ENCODE results near the gene ZNF699. TPM values are rescaled to one million over a fixed set of nuclear protein-coding genes. Genes with fewer than 3 reads are reported as not detected.
"Not testable (repeated sequence)": the region's sequence is repeated elsewhere in the genome, so short reads cannot be mapped to it uniquely, and the experiment has no call there.

ZNF699 gene
- polyA plus RNA-seq: 10 to 100 TPM in 2 of 3 donors, 1 to 10 TPM in 1; 8.1 to 11.0 (median 10.9) TPM

- Mint-ChIP-seq H3K4me3 (peak within 1 kb of the TSS; percentile 91 to 96 (median 94)), H3K27ac (peak within 1 kb of the TSS; percentile 94 to 97 (median 96)), H3K9me3 (peaks cover 0 to 4% (median 0%) of the 10 kb centered on the region in 6 donors), H3K27me3 (ENCODE audit: low read depth in 3 of 3) (peaks cover 6 to 19% (median 17%) of the 10 kb centered on the region in 3 donors), H3K4me1 (peaks cover 36 to 47% of the 10 kb centered on the region in 2 donors), H3K36me3 (peaks cover 7 to 9% (median 8%) of the 10 kb centered on the region in 3 donors)
- DNase-seq: peak; percentile 98
These were observed at the start of gene ZNF699 for GRCh38 chr19:9309139-9309973. Gene ZNF699 (minus strand): TSS chr19:9309838. CDS start chr19:9305119, 4,719 bp downstream.

DNA sequence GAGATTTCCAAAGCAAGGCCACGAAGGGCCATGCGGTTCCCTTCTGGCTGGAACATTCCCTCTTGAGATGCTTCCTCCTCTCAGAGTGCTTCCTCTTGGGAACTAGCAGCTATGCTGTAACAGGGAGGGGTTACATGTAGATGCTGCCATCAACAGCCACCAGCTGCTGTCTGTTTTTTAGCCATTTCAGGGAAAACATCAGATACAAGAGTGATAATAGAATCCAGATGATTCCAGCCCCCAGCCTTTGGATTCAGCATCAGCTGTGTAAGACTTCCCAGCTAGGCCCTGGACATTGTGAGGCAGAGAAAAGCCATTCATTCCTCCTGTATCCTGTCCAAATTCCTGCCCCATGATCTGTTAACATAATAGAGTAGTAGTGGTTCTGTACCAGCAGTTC is 45.0 kb upstream of the ZNF699 start:
- Mint-ChIP-seq H3K4me1 (no peaks in the 10 kb centered on the region), H3K27ac (no peak overlapping the region), H3K4me3 (no peak overlapping the region), H3K36me3 (peaks cover 27 to 45% (median 29%) of the 10 kb centered on the region in 3 donors), H3K27me3 (ENCODE audit: low read depth in 3 of 3) (peaks cover 0 to 4% (median 0%) of the 10 kb centered on the region in 3 donors), H3K9me3 (peaks cover 25 to 82% (median 73%) of the 10 kb centered on the region in 6 donors)
- no peak for DNase-seq

DNA sequence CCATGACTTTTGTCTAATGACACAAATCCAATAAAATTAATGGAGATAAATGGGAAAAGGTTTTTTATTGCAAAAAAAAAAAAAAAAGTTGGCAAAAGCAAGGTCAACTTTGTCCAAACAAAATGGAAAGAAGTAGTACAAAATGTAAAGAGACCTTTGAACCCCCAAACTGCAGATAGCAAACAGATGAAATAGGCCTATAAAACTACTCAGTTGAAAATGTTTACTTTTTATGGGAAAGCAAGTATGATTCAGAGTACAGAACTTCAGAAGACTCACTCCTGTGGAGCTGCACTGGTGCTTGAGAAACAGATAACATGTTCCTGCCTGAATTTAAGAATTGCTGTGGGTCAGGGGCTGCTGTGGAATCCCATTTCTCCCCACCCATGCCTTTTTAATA is 43.4 kb upstream of the ZNF699 start:
- H3K4me3 Mint-ChIP-seq: no peak overlapping the region
- DNase-seq: no peak
- H3K27ac Mint-ChIP-seq: no peak overlapping the region
- peaks cover 33 to 52% (median 40%) of the 10 kb centered on the region in 3 donors for H3K36me3 Mint-ChIP-seq
- H3K27me3 Mint-ChIP-seq (ENCODE audit: low read depth in 3 of 3): peaks cover 0 to 4% (median 0%) of the 10 kb centered on the region in 3 donors
- H3K9me3 Mint-ChIP-seq: peaks cover 37 to 87% (median 77%) of the 10 kb centered on the region in 6 donors
- H3K4me1 Mint-ChIP-seq: no peaks in the 10 kb centered on the region

DNA sequence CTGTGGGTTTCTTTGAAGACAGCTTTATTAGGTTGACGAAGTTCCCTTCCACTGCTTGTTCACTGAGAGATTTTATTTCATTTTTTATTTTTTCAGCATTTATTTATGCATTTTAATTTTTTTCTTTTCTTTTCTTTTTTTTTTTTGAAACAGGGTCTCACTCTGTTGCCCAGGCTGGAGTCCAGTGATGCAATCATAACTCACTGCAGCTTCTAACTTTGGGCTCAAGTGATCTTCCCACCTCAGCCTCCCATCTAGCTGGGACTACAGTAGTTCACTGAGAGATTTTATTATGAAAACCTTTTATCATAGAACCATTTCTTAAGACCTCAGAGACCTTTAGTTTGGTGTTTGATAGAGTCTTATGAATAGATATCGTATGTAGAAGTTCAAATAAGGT is 42.9 kb upstream of the ZNF699 start:
- Mint-ChIP-seq H3K4me1 (no peaks in the 10 kb centered on the region), H3K9me3 (peaks cover 36 to 87% (median 76%) of the 10 kb centered on the region in 6 donors), H3K4me3 (no peak overlapping the region), H3K36me3 (peaks cover 28 to 47% (median 37%) of the 10 kb centered on the region in 3 donors), H3K27me3 (ENCODE audit: low read depth in 3 of 3) (peaks cover 0 to 2% (median 0%) of the 10 kb centered on the region in 3 donors), H3K27ac (no peak overlapping the region)
- no peak for DNase-seq

DNA sequence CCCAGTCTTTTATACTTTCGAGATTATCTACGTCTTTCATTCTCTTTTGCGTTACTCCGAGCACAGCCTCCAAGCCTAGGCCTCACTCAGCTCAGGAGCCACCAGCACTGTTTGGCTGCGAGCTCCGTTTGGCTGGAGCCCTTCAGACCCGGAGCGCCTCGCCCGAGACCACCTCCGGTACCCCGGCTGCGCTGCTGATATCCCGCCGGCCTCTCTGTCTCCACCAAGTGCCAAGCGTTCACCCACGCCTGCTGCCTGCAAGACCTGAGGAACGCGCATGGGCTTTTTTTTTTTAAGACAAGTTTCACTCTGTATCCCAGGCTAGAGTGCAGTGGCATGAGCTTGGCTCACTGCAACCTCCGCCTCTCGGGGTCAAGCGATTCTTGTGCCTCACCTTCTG is 39.0 kb upstream of the ZNF699 start:
- Mint-ChIP-seq H3K4me1 (no peaks in the 10 kb centered on the region), H3K4me3 (no peak overlapping the region), H3K36me3 (peaks cover 36 to 58% (median 48%) of the 10 kb centered on the region in 3 donors), H3K9me3 (peaks cover 53 to 91% (median 82%) of the 10 kb centered on the region in 6 donors), H3K27me3 (ENCODE audit: low read depth in 3 of 3) (no peaks in the 10 kb centered on the region), H3K27ac (no peak overlapping the region)
- no peak for DNase-seq

DNA sequence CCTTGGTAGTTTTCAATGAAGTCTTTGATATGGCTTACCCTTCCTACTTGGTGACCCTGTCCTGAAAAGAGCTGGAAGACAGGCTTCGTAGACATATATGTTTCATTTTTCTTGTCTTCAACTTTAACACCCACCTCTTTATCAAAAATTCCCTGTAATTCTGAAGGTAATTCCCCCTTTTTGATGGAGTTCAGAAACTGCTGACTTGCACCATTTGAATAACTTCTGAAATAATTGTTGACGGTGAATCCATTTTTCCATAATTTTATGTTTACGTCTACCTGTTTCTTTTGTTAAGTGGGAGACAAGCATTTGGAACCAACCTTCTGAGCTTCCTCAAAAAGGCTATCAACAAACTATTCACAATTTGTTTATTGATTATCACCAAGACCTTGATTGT is 38.6 kb upstream of the ZNF699 start:
- Mint-ChIP-seq H3K4me3 (no peak overlapping the region), H3K27me3 (ENCODE audit: low read depth in 3 of 3) (peaks cover 0 to 2% (median 0%) of the 10 kb centered on the region in 3 donors), H3K9me3 (peaks cover 57 to 94% (median 85%) of the 10 kb centered on the region in 6 donors), H3K4me1 (no peaks in the 10 kb centered on the region), H3K36me3 (peaks cover 40 to 62% (median 53%) of the 10 kb centered on the region in 3 donors), H3K27ac (no peak overlapping the region)
- no peak for DNase-seq

DNA sequence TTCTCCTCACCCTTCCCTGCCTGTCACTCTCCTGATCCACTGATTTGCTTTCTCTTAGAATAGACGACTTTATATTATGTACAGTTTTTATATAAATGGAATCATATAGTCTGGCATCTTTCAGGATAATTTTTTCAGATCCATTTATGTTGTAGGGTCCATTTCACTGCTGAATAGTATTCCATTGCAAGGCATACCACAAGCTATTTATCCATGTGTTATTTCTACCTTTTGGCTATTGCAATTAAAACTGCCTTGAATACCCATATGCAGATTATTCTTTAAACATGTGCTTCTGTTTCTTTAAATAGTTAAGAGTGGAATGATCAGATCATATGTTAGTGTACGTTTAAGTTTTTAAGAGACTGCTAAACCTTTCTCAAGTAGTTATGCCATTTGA is 35.4 kb upstream of the ZNF699 start:
- Mint-ChIP-seq H3K4me3 (no peak overlapping the region), H3K36me3 (peaks cover 64 to 74% (median 71%) of the 10 kb centered on the region in 3 donors), H3K27ac (no peak overlapping the region), H3K27me3 (ENCODE audit: low read depth in 3 of 3) (peaks cover 0 to 2% (median 0%) of the 10 kb centered on the region in 3 donors), H3K4me1 (no peaks in the 10 kb centered on the region), H3K9me3 (peaks cover 70 to 95% (median 91%) of the 10 kb centered on the region in 6 donors)
- DNase-seq: no peak

- Mint-ChIP-seq H3K4me1 (peaks cover 2 to 5% of the 10 kb centered on the region in 2 donors), H3K36me3 (peaks cover 72 to 81% (median 79%) of the 10 kb centered on the region in 3 donors), H3K9me3 (peaks cover 65 to 95% (median 89%) of the 10 kb centered on the region in 6 donors), H3K27me3 (ENCODE audit: low read depth in 3 of 3) (peaks cover 0 to 2% (median 0%) of the 10 kb centered on the region in 3 donors), H3K4me3 (no peak overlapping the region), H3K27ac (no peak overlapping the region)
- DNase-seq: no peak
These were observed 33.1 kb upstream of the ZNF699 start for GRCh38 chr19:9342610-9343304.

- H3K9me3 Mint-ChIP-seq: peaks cover 22 to 70% (median 61%) of the 10 kb centered on the region in 6 donors
- peaks cover 0 to 1% (median under 1%) of the 10 kb centered on the region in 3 donors for H3K27me3 Mint-ChIP-seq (ENCODE audit: low read depth in 3 of 3)
- no peak for DNase-seq
- no peak overlapping the region for H3K27ac Mint-ChIP-seq
- no peak overlapping the region for H3K4me3 Mint-ChIP-seq
- H3K36me3 Mint-ChIP-seq: peaks cover 66 to 75% (median 71%) of the 10 kb centered on the region in 3 donors
- H3K4me1 Mint-ChIP-seq: peaks cover 18 to 25% of the 10 kb centered on the region in 2 donors
These were observed 20.4 kb upstream of the ZNF699 start for GRCh38 chr19:9329999-9330398.

- peak overlapping the region; percentile 81 to 99 (median 96) for H3K27ac Mint-ChIP-seq
These were observed 14.9 kb upstream of the ZNF699 start for GRCh38 chr19:9324584-9324962.

GRCh38 chr19:9323919-9324583 is 14.4 kb upstream of the ZNF699 start, which contains the start of gene ZNF559:
Gene ZNF559 (plus strand): TSS chr19:9324179. CDS start chr19:9338550, 14,371 bp downstream.
- Mint-ChIP-seq H3K4me1 (peaks cover 34 to 54% of the 10 kb centered on the region in 2 donors), H3K27ac (peak within 1 kb of the TSS; percentile 96 to 99 (median 97)), H3K9me3 (peaks cover 6 to 30% (median 8%) of the 10 kb centered on the region in 6 donors), H3K27me3 (ENCODE audit: low read depth in 3 of 3) (peaks cover 10 to 14% (median 11%) of the 10 kb centered on the region in 3 donors), H3K36me3 (peaks cover 20 to 24% (median 23%) of the 10 kb centered on the region in 3 donors), H3K4me3 (peak within 1 kb of the TSS; percentile 95 to 99 (median 97))
- peak; percentile 97 to 98 (median 98) for DNase-seq

More at GRCh38 chr19:9324584-9324962, 14.9 kb upstream of the ZNF699 start:
- peaks cover 24 to 30% (median 28%) of the 10 kb centered on the region in 3 donors for H3K36me3 Mint-ChIP-seq
- peaks cover 10 to 36% (median 13%) of the 10 kb centered on the region in 6 donors for H3K9me3 Mint-ChIP-seq
- peaks cover 10 to 14% (median 11%) of the 10 kb centered on the region in 3 donors for H3K27me3 Mint-ChIP-seq (ENCODE audit: low read depth in 3 of 3)
- DNase-seq: no peak
- H3K4me1 Mint-ChIP-seq: peaks cover 34 to 54% of the 10 kb centered on the region in 2 donors
- peak overlapping the region; percentile 95 to 99 (median 97) for H3K4me3 Mint-ChIP-seq

DNA sequence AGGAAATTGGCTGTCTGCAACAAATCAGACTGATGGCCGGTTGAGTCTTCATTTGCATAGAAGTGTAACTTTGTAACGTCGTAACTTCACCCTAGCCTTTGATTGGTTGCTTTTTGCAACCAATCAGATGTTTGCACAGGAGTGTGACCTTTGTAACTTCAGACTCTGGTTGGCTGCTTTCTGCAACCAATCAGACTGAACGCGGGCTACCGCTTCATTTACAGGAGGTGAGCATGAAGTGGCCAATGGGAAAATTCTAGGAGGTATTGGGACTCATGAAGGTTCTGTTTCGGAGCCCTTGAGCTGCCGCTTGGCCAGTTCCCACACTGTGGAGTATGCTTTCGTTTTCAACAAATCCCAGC is 13.9 kb upstream of the ZNF699 start:
- DNase-seq: peak in 1 of 3 donors; percentile 79
- Mint-ChIP-seq H3K36me3 (peaks cover 18 to 19% (median 18%) of the 10 kb centered on the region in 3 donors), H3K9me3 (peaks cover 1 to 25% (median 6%) of the 10 kb centered on the region in 6 donors)

GRCh38 chr19:9322201-9322600 is 12.6 kb upstream of the ZNF699 start:
- peaks cover 10 to 14% (median 11%) of the 10 kb centered on the region in 3 donors for H3K27me3 Mint-ChIP-seq (ENCODE audit: low read depth in 3 of 3)
- H3K4me3 Mint-ChIP-seq: peak overlapping the region in 4 of 5 donors; percentile 57 to 97 (median 96)
- peaks cover 29 to 42% of the 10 kb centered on the region in 2 donors for H3K4me1 Mint-ChIP-seq
- H3K9me3 Mint-ChIP-seq: peaks cover 0 to 18% (median 4%) of the 10 kb centered on the region in 6 donors
- H3K27ac Mint-ChIP-seq: peak overlapping the region in 5 of 6 donors; percentile 2 to 97 (median 69)
- H3K36me3 Mint-ChIP-seq: peaks cover 9 to 11% (median 10%) of the 10 kb centered on the region in 3 donors
- not testable (repeated sequence) for DNase-seq

More for the DNA sequence above, 13.9 kb upstream of the ZNF699 start:
- Mint-ChIP-seq H3K4me1 (peaks cover 33 to 50% of the 10 kb centered on the region in 2 donors), H3K27me3 (ENCODE audit: low read depth in 3 of 3) (peaks cover 10 to 14% (median 11%) of the 10 kb centered on the region in 3 donors), H3K27ac (peak overlapping the region; percentile 96 to 99 (median 97)), H3K4me3 (peak overlapping the region; percentile 95 to 99 (median 97))

Data from immature natural killer cell (primary cell).